Measurements from ENCODE around the gene ENTPD6.

GRCh38 chr20:25177890-25178321 is 17.6 kb upstream of the ENTPD6 start:
- TF ChIP-seq POLR2A (IDR thresholded peaks at IDR 0.05; ENCODE audit: low read length) (no peak), GATA1 (IDR thresholded peaks at IDR 0.05; ENCODE audit: low read depth, low read length) (no peak)

All from erythroblast (primary cell).